ENCODE results near the gene ROR1. TPM values are rescaled to one million over a fixed set of nuclear protein-coding genes. Genes with fewer than 3 reads are reported as not detected.

Gene ROR1
- total and polyA plus RNA-seq, 10 of the 15 experiments (the other 5 are each of a cell fraction or from before 2014, with no cell fraction given), result 0.02 to 0.08 (median 0.05) TPM; not detected in 6

GRCh38 chr1:64042331-64043100 lies 268.7 kb downstream of the ROR1 start:
- in situ Hi-C loops (cut with MboI) (no loop called here), intact Hi-C loops (cut with micrococcal nuclease; ENCODE audit: unreplicated experiment) (no loop called here)
- Histone ChIP-seq H3K27ac (ENCODE audit: control insufficient read depth, insufficient read depth) (no peak overlapping the region), H3K79me2 (ENCODE audit: control insufficient read depth, insufficient read depth, low read length) (no peaks in the 10 kb centered on the region), H3K9ac (ENCODE audit: control insufficient read depth, insufficient read depth, low read length) (no peak overlapping the region), H3K36me3 (ENCODE audit: control insufficient read depth in 2 of 2, insufficient read depth in 2 of 2, low read length in 1 of 2) (no peaks in the 10 kb centered on the region), H3K9me3 (replicated peaks; ENCODE audit: control insufficient read depth, insufficient read depth, low read length) (no peaks in the 10 kb centered on the region), H2AFZ (ENCODE audit: control insufficient read depth, low read depth, low read length) (no peak overlapping the region), H3K4me1 (ENCODE audit: control insufficient read depth, insufficient read depth, low read length) (no peaks in the 10 kb centered on the region), H4K20me1 (ENCODE audit: control insufficient read depth, insufficient read depth) (no peaks in the 10 kb centered on the region), H3K27me3 (replicated peaks in 1 of 2; ENCODE audit: control insufficient read depth in 2 of 2, insufficient read depth in 2 of 2, low read length in 1 of 2) (no peaks in the 10 kb centered on the region), H3K4me3 (no peak overlapping the region), H3K4me2 (ENCODE audit: control insufficient read depth, insufficient read depth) (no peak overlapping the region)
- TF ChIP-seq CHD2 (IDR thresholded peaks at IDR 0.05; ENCODE audit: borderline replicate concordance, low read depth, low read length), result no peak
- no peak for TF ChIP-seq SIX5 (IDR thresholded peaks at IDR 0.05; ENCODE audit: low read depth, low read length, severe bottlenecking)
- TF ChIP-seq, protein P1, sequence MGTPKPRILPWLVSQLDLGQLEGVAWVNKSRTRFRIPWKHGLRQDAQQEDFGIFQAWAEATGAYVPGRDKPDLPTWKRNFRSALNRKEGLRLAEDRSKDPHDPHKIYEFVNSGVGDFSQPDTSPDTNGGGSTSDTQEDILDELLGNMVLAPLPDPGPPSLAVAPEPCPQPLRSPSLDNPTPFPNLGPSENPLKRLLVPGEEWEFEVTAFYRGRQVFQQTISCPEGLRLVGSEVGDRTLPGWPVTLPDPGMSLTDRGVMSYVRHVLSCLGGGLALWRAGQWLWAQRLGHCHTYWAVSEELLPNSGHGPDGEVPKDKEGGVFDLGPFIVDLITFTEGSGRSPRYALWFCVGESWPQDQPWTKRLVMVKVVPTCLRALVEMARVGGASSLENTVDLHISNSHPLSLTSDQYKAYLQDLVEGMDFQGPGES (IDR thresholded peaks at IDR 0.05), result no peak
- no peak for TF ChIP-seq JUNB (IDR thresholded peaks at IDR 0.05)
- ATAC-seq (no peak), FAIRE-seq (no peak), DNase-seq (ENCODE audit: low read depth, low spot score) (no peak)
- ChIA-PET SMC1A (ENCODE audit: uncharacterized antibody, unreplicated experiment) (no interaction called here), RAD21 (ENCODE audit: unreplicated experiment) (no interaction called here), CTCF (no interaction called here), POLR2A (no interaction called here)
- BruUV-seq (replicated peaks), result no TSS peak
- 54% methylated on average over 10 of the region's 10 CpGs for WGBS (ENCODE audit: insufficient coverage, insufficient replicate concordance, low lambda C conversion rate, missing lambda C conversion rate)

- H3K27ac ChIP-seq (ENCODE audit: control insufficient read depth, insufficient read depth), result no peak overlapping the region
- no peaks in the 10 kb centered on the region for H3K4me1 ChIP-seq (ENCODE audit: control insufficient read depth, insufficient read depth, low read length)
- no peak for FAIRE-seq
- ChIA-PET CTCF (no interaction called here), SMC1A (ENCODE audit: uncharacterized antibody, unreplicated experiment) (no interaction called here), RAD21 (ENCODE audit: unreplicated experiment) (no interaction called here), POLR2A (no interaction called here)
- ATAC-seq, result no peak
- H3K4me3 ChIP-seq, result no peak overlapping the region
- no peak overlapping the region for H3K4me2 ChIP-seq (ENCODE audit: control insufficient read depth, insufficient read depth)
- TF ChIP-seq ZSCAN29 (IDR thresholded peaks at IDR 0.05) (no peak), BRCA1 (IDR thresholded peaks at IDR 0.05; ENCODE audit: low read depth, low read length) (no peak), ZZZ3 (IDR thresholded peaks at IDR 0.05; ENCODE audit: control insufficient read depth, insufficient read length, low read depth) (no peak), FOS (IDR thresholded peaks at IDR 0.05; ENCODE audit: borderline replicate concordance, extremely low read depth, insufficient read length) (no peak), SP1 (IDR thresholded peaks at IDR 0.05; ENCODE audit: low read depth, low read length) (no peak), ZNF592 (IDR thresholded peaks at IDR 0.05) (no peak), PML (IDR thresholded peaks at IDR 0.05; ENCODE audit: low read length) (no peak), KAT2A (conservative IDR thresholded peaks at IDR 0.05; ENCODE audit: control insufficient read depth, low read depth, low read length) (no peak), ZNF217 (IDR thresholded peaks at IDR 0.05) (no peak), CHD1 (IDR thresholded peaks at IDR 0.05; ENCODE audit: low read depth, low read length) (no peak)
- no TSS peak for BruUV-seq (replicated peaks)
- 3% methylated on average over 2 of the region's 2 CpGs for WGBS (ENCODE audit: insufficient coverage, insufficient replicate concordance, low lambda C conversion rate, missing lambda C conversion rate)
- H4K20me1 ChIP-seq (ENCODE audit: control insufficient read depth, insufficient read depth), result no peaks in the 10 kb centered on the region
- H3K79me2 ChIP-seq (ENCODE audit: control insufficient read depth, insufficient read depth, low read length), result no peaks in the 10 kb centered on the region
- no peak for DNase-seq (ENCODE audit: low read depth, low spot score)
- intact Hi-C loops (cut with micrococcal nuclease; ENCODE audit: unreplicated experiment), result no loop called here
- H3K36me3 ChIP-seq (ENCODE audit: control insufficient read depth in 2 of 2, insufficient read depth in 2 of 2, low read length in 1 of 2), result no peaks in the 10 kb centered on the region
- no peak overlapping the region for H3K9ac ChIP-seq (ENCODE audit: control insufficient read depth, insufficient read depth, low read length)
- no peaks in the 10 kb centered on the region for H3K9me3 ChIP-seq (replicated peaks; ENCODE audit: control insufficient read depth, insufficient read depth, low read length)
- no peak overlapping the region for H2AFZ ChIP-seq (ENCODE audit: control insufficient read depth, low read depth, low read length)
- H3K27me3 ChIP-seq (replicated peaks in 1 of 2; ENCODE audit: control insufficient read depth in 2 of 2, insufficient read depth in 2 of 2, low read length in 1 of 2), result no peaks in the 10 kb centered on the region
- in situ Hi-C loops (cut with MboI), result no loop called here
Measured at GRCh38 chr1:64043288-64043687, 269.5 kb downstream of the ROR1 start.
